ENCODE measurements around the gene SLC22A14. TPM values are rescaled to one million over a fixed set of nuclear protein-coding genes. Genes with fewer than 3 reads are reported as not detected.

SLC22A14 gene, protein sequence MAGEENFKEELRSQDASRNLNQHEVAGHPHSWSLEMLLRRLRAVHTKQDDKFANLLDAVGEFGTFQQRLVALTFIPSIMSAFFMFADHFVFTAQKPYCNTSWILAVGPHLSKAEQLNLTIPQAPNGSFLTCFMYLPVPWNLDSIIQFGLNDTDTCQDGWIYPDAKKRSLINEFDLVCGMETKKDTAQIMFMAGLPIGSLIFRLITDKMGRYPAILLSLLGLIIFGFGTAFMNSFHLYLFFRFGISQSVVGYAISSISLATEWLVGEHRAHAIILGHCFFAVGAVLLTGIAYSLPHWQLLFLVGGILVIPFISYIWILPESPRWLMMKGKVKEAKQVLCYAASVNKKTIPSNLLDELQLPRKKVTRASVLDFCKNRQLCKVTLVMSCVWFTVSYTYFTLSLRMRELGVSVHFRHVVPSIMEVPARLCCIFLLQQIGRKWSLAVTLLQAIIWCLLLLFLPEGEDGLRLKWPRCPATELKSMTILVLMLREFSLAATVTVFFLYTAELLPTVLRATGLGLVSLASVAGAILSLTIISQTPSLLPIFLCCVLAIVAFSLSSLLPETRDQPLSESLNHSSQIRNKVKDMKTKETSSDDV
- total RNA-seq, result under 0.01 and 0.18 TPM in 2 replicates

DNA sequence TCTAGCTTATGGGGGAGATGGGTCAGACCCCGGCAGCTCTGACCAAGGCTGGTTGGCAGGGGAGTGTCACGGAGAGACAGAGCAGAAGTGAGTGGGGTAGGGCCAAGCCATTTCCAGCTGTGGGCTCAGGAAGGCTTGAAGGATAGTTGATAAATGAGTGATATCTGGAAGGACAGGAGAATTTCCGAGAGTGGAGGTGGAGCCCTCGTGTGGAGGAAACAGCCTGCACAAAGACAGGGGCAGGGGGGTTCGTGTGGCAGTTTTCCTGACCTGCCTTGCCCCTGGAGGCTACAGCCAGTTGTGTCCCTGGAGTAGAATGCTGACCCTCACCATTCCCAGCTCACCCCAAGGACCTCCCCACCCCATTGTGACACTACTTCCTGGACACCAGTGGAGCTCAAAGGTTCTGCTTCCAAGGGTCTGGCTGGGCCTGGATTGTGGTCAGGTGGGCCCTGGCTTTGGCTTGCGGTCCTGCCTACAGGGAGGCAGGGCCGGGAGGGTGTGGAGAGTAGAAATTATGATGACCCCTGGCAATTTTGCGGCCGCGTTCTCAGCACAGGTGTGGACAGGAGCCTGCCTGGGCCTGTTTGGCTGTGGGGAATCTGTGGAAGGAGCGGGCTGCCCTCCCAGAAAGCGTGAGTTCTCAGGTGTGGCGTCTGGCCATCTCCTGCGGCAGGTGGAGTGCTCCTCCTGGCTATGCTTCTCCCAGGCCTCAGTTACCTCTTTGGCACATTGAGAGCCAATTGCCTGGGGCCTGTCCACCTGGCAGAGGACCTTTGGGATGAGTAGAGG is at the start of gene SLC22A14:
TSS of gene SLC22A14 (plus strand) at position 400 of the 792 bp plus-strand sequence. CDS start 23,733 bp downstream, outside the sequence.

DNA sequence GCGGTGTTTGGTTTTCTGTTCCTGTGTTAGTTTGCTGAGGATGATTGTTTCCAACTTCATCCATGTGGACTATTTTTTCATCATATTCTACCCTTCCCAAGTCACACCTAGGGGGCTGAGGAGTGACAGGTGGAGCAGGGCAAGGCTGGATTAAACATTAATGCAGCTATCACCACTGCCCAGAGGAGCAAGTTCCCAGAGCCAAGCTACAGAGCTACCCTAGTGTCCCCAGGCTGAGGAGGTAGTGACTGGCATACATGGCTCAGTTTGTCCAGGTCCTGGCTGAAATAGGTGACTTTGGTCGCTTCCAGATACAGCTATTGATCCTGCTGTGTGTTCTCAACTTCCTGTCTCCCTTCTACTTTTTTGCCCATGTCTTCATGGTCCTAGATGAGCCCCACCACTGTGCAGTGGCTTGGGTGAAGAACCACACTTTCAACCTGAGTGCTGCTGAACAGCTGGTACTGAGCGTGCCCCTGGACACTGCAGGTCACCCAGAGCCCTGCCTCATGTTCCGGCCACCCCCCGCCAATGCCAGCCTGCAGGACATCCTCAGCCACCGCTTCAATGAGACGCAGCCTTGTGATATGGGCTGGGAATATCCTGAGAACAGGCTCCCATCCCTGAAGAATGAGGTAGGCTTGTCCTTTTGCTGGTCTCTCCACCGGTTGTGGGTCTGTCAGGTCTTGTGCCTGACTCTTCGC is 16.3 kb upstream of the SLC22A14 start, which contains the start of gene SLC22A13:
TSS of gene SLC22A13 (plus strand) at position 209 of the 704 bp plus-strand sequence. CDS start at position 258, 49 bp downstream.

DNA sequence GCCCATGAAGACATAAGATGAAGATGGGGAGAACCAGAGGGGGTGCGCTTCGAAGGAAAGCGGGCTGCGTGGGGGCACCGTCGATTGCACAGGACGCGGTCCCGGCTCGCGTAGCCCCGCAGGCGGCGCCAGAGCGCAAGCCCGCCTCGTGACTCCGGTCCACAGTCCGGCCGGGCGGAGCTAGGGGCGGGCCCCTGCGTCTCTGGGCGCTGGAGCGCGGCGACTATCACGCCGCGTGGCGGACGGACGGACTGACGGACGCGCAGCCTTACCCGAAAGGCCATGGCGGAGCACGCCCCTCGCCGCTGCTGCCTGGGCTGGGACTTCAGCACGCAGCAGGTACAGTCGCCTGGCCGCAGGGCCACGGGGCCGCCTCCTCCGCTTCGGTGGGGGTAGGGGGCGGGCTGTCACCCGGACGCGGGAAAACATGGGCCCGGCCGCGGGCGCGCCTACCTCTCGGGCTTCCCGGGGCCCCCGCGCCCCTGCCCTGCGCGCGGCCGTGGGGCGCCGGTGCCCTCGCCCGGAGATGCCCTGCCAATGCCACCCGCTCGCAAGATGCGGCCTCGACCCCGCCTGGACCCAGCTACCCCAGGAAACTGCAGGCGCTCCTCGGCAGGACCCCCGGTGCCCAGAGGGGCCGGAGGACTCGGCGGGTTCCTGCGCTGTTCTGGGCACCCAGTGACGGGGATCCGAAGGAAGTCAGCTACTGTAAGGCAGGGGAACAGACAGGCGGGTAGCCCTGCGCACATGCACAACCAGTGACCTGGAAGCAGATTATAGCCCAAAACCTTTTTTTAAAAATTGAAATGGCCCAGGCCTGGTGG is 64.7 kb downstream of the SLC22A14 start, which contains the start of gene XYLB:
TSS of gene XYLB (plus strand) at position 199 of the 824 bp plus-strand sequence. CDS start at position 283, 84 bp downstream.

Other genes with a start within 250 kb of the SLC22A14 start
- gene DLEC1, start 243.1 kb upstream of the SLC22A14 start, total RNA-seq, result 0.09 and 0.14 TPM in 2 replicates
- 46.2 and 52.9 TPM in 2 replicates for gene ACAA1, start 145.2 kb upstream of the SLC22A14 start, total RNA-seq
- 7.8 and 8.1 TPM in 2 replicates for gene MYD88, start 143.6 kb upstream of the SLC22A14 start, total RNA-seq
- gene OXSR1, start 116.8 kb upstream of the SLC22A14 start, total RNA-seq, result 24.9 and 30.2 TPM in 2 replicates
- 0.14 and 0.28 TPM in 2 replicates for gene SLC22A13, start 16.5 kb upstream of the SLC22A14 start, total RNA-seq
- 3.1 and 4.1 TPM in 2 replicates for gene XYLB, start 64.5 kb downstream of the SLC22A14 start, total RNA-seq
- gene ACVR2B, start 171.6 kb downstream of the SLC22A14 start, total RNA-seq, result 1.6 and 2.2 TPM in 2 replicates
- 8.7 and 10.1 TPM in 2 replicates for gene EXOG, start 214.0 kb downstream of the SLC22A14 start, total RNA-seq